GM04504 (cell line): ENCODE measurements around the gene ETNK2.

ENCODE experiments used
- DNase-seq: peaks from one replicate; pipeline ENCODE4 v3.0.0-alpha.2; 2012; ENCODE audit warnings: low read depth

ETNK2 gene

DNA sequence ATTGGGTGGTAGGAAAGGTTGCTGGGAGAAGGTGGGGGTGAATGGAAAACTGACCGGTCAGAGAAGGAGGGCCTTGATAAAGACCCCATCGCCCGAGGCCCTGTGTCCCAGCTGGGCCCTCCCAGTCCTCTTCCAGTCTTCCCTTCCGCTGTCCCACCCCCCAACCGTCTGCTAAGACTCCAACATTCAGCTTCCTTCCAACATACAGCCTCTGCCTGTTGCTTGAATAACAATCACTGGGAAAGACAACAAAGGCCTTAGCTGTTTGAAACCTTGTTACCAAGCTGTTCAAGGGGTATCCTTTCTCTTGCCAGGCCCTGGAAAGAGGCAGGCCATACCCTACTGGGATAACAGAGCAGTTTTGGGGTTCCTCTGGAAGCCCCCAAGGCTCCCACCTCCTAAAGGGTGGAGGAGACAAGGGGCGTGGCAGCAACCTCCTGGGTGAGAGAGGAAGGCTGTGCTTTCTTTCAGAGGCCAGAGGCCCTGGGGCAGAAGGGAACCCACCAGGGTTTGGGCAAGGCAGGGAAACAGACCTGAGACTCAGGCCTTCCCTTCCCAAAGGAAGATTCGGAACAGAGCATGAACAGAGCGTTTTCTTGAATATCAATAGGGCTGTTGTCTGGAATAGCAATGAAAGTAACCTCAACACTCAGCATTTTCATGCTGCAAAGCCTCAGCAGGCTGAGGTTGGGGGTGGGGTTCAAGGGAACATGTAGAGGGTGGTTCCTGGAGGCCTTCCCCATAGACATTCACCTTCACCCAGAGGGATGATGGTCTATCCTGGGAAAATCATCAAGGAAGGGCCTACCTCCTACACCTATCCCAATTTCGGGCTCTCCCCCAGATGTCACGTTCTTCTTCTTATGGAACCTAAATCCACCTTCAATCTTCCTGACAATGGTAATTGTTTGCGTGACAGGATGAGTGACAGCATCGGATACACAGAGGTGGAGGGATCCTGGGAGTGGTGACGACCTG is 4.1 kb downstream of the ETNK2 start:
- no peak for DNase-seq

DNA sequence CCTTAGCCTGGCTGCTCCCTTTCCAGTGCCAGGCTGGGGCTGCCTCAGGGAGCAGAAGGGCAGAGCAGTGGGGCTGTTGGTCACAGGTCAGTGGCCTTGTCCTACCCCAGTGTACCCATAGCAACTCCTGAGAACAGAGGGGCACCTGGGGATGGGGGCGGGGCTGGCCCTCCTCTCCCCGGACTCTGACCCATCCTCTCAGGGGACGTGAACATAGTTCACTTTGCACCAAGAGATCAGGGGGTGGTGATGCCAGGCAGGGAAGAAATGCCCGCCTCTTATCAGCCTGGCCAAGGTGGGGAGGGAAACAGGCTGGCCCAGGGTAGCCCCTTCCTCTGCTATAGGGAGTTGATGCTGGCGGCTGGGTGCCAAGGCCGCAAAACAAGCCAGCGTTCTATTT is 4.9 kb downstream of the ETNK2 start:
- DNase-seq = no peak

DNA sequence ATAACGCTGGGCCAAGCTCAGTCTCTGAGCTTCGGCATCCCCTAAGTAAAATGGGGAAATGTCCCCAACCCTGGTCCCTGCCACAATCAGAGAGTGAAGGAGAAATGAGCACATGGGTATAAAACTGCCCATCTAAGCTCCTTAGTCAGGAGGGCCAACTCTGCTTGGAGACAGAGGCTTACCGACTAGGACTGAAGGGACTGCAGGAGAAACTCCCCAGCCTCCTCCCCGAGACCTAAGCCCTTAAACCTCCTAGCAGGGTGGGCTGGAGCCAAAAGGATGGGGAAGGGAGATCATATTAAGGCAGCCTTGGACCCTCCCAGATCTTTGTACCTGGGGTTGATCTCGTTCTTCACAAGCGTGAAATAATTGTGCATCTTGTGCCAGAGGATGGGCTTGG is 5.5 kb downstream of the ETNK2 start:
- no peak for DNase-seq

DNA sequence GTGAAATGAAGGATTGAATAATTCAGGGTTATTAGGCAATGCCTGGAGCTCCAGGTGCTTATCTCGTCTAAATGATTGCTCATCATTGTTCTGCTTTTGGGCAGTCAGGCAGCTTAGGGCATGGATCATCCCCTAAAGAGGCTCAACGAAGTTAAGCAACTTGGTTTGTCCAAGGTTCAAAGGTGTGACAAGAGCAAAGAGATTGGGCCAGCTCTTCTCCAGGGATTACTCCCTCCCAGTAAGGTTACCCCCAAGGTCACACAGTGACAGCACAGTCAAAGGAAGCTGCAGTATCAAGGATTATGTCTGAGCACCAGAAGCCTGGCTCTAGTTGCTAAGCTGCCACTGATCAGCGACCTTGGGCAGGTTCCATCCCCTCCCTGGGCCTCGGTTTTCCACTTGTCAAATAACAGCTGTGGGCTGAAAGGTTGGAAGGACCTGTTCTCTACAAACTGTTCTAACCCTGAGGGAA is 6.8 kb downstream of the ETNK2 start:
- DNase-seq = no peak

DNA sequence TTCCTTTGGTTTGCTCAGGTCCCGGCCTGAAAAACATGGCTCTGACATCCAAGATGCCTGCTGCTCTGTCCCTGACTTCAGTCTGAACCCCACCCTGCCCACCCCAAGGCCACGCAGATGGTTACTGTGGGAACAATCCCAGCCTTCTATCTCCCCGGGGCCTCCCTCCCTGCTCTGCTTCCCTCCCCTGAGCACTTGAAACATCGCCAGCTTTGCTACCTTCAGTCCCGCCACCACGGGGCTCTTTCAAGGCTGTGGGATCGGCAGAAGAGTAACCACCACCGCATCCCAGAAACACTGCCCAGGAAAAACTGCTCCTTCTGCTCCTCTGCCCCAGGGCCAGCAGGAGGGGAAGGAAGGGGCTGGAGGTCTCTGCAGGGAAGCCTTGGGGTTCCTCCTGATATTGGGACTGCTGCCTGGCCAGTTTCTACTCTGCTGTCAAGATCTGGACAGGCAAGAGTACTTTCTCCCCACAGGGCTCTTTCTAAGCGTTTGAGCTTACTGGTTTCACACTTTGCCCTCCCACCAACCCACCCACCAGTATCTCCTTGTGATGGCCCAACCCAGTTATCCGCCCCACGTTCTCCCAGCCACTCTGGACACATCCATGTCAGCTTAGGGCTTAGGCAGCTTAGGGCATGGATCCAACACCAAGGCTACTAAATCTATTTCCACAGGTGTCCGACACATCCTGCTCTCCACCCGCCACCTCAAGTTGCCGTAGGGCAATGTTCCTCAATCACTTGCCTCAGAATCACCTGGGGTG is 8.4 kb downstream of the ETNK2 start:
- no peak for DNase-seq

DNA sequence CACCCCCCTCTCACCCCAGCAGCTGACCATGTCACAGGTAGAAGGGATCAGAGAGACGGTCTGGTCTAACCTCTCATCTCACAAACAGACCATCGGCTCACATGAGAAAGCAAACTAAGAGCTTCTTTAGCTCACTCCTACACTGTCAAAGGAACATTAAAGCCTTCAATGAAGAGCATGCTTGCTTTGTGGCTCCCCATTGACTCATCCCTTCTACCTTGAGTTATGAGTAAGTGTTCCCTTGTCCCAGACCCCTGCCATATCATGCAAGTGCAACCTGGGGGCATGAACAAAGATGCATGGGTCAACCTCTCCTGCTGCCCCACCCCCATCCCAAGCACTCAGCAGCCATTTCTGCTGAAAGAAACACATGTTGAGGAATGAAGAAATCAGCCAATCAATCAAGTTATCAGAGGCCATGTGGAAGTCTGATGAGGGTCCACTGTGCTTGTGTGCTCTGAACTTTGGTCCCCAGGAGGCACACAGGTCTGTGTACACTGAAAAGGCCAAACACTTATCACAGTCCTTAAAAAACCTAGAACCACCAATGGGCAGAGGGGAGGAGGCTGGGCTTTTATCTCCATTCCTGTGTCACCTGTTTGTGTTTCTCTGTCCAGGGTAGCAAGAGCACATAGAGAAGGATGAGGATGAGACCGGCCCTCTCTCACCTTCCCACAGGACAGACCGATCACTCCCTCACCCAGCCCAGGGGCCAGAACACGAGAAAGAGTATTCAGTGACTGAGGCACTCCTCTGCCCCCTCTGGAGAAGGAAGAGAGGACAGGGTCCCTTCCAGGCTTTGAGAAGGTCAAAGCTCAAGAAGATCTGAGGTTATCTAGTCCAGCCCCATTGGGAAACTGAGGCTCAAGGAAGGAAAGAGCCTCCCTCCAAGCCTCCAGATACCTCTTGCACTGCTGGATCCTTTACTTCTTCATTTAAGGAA is 9.5 kb downstream of the ETNK2 start:
- no peak for DNase-seq

DNA sequence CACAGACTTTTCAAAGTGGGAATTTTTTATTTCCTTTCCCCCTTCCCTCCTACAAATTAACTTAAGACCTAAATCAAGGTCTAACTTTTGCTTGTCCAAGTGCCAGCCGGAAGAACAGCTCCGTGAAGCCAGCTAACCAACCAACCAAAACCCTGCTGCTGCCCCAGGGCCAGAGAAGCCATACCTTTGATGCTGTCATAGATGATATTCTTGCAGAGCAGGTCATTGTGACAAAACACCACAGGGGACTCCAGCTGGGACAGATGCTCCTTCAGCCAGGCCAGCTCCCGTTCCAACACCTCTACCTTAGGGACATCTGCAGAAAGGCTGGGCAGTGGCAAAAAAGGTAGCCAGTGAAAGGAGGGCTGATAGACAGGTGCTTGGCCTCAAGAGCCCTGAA is 10.7 kb downstream of the ETNK2 start:
- DNase-seq = no peak

DNA sequence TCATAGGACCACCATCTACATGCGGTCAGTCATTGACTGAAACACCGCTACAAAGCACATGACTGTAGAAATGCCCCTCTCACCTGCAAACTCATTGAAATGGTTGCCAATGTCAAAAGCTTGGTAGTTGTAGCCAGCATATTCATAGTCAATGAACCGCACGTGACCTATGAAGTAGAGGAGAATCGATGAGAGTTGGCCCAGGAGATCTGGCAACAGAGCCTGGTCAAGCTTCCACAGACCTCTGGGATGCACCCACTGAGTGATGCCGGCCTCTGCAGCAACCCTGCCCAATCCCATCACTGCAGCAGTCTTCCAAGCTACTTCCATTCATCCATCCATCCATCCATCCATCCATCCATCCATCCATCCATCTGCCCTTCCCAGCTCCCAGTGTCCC is 11.9 kb downstream of the ETNK2 start:
- DNase-seq = no peak

DNA sequence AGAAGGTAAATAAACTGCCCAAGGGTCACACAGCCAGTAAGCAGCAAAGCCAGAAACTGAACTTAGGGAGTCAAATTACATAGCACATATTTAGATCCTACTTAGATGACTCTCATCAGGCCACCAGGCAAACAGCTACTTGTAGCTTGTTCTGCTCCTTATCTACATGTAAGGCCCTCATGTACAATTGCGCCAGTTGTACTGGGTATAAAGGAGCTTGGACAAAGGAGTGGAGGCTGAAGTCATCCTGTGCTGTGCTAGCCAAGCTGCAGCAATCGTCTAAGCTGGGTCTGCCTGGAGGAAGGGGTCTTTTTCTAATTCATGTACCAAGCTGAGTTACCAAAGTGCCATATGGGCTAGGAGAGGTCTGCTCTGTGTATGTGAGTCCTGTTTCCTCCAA is 12.8 kb downstream of the ETNK2 start:
- DNase-seq = no peak

DNA sequence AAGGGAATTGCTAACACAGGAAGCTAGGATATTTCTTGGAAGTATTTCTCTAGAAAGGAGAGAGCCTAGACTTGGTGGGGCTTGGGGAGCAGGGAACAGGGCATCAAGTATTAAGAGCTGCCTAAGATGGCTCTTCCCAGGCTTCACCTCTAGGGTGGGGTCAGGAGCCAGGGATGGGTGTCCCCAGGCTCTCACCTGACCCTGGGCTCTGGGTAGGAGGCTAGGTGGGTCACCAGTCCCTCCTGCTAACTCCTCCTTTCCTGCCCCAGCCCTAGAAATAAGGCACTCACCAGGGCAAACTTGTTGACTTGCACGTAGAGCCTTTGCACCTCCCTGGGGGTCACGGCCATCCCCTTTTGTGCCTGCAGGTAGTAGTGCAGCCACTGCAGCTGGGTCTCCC is 15.0 kb downstream of the ETNK2 start:
- no peak for DNase-seq

DNA sequence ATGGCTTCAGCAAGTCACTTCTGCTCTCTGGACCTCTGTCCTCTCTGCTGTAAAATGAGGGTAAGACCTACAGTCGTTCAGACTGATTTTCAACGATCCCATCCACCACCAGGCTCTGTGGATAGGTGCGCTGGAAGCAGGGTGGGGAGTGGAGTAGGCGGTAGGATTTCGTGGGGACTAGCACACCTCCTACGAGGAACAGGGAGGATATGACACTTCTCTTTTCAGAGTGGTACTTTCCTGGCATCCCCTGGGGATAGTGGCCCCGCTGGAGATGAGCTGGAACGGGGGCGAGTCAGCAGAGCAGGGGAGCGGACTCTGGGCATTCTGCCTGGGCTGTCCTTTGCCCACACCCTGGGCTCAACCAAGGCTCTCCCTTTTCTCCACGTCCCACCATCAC is 17.7 kb downstream of the ETNK2 start:
- no peak for DNase-seq

DNA sequence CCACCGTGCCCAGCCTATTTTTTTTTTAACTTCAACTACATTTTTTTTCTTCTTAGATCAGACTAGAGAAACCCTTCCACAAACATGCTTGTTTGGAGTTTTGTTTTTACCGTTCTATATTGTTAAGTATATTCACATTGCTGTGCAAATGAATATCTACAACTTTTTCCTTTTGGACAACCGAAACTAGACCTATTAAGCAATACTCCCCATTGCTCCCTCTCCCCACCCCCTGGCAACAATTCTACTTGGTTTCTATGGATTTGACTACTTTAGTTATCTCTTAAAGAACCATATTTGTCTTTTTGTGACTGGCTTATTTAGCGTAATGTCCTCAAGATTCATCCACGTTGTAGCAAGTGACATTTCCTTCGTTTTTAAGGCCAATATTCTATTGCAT is 19.1 kb downstream of the ETNK2 start:
- no peak for DNase-seq

DNA sequence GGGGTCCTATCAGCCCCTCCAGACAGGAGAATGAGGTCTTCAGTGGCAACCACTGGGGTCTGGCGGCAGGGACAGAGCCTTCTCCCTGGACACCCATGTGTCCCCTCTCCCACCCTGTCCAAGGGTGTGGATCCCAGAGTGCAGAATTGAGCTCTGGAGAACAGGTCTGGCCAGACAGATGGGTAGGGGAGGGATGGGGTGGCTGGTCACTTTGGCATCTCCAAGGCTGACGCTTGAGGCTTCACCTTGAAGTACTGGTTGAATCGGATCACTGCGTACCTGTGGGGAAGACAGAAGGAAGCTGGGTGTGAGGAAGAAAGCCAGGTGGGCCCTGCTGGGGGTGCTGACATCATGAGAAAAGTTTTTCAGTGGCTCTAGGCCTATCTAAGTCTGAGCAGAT is 19.9 kb downstream of the ETNK2 start:
- no peak for DNase-seq

DNA sequence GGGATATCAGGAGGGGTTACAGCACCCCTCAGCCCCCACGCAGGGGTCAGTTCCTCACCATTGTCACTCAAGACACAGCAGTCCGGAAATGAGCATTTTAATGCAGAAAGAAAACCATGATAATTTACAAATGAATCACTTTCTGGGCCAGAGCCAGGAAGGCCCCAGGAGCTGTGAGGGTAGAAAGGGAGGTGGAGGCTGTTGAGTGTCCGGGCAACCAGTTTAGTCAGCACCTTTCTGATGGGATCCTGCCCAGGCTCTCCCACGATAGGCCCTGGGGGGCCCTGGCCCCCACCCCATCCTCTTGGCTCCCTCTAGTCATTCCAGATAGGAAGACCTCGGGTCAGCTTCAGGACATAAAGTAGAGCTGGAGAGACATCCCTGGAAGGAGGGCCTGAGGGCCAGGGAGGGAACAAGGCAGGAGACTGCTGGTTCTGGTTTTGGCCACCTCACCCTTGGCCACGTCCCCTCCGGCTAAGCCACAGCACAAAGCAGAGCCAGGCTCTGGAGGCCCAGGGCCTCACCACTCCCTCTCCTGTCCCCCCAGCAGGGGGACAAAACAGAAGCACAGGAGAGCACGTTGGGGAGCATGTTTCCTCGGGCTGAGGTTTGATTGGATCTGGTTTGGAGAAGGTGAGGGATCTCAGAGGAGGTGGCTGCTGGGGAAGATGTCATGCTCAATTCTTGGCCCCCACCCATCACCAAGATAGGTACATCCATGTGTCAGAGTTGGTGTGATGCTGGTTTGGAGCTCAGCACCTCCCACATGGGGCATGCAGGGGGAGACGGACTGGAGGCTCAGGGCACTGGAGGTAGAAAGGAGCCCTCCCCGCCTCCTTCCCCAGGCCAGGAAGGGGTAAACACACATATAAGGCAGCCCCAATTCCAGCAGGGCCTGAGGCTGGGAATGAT is 20.6 kb downstream of the ETNK2 start:
- peak; percentile 90 for DNase-seq

DNA sequence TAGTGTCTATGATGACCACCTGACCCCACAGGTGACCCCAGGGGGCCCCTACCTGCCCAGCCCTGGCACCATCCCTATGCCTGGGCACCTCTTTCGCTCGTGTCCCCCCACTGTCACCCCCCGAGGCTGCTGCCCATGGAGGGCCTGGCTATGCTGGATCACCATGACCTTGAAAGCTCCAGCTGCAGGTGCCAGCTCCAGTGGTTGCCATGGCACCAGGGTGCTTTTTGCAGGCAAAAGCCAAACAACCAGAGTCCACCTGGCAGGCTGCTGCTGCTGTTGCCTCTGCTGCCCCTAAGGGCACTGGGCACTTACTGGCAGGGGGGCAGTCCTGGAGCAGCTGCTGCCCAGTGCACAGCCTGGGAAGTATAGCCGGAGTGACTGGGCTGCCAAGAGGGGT is 21.7 kb downstream of the ETNK2 start:
- no peak for DNase-seq

DNA sequence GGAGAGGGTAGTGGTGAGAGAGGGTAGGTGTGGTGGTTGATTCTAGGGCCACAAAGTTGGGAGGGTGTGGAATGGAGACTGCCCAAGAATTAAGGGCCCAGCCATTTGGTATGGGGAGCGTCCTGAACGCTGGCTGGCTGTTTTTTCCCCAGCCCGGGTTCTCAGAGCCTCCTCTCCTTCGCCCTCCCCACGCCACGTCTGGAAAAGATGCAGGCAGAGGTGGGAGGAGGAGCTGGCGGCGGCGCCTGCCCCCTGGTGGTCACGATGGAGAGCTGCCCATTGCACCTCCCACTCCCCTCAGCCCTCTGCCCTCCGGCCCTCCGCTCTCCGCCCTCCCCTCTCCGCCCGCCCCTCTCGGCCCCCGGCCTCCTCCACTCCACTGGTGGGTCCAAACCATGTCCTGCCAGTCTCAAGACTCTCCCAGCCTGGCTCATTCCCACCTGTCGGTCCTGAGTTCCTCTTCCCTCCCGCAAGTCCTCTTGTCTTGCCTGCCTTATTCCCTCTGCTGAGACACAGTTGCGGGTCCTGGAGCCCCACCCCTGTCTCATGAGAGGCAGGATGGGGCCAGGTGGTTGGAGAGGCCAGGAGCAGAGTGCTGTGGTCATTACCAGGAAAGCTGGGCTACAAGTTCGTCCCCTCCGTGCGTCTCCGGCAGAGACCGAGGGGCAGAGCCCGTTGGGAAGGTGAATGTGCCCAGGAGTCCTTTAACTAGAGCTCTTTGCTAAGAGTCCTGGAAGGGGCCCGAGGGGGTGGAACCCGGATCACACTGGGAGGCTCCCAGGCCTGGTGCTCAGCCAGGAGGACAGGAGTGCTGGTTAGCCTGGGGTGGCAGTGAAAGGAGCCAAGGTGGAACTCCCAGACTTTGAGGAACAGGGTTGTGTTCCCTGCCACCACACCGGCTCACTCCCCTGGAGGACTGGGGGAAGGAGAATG is 22.6 kb downstream of the ETNK2 start:
- no peak for DNase-seq

DNA sequence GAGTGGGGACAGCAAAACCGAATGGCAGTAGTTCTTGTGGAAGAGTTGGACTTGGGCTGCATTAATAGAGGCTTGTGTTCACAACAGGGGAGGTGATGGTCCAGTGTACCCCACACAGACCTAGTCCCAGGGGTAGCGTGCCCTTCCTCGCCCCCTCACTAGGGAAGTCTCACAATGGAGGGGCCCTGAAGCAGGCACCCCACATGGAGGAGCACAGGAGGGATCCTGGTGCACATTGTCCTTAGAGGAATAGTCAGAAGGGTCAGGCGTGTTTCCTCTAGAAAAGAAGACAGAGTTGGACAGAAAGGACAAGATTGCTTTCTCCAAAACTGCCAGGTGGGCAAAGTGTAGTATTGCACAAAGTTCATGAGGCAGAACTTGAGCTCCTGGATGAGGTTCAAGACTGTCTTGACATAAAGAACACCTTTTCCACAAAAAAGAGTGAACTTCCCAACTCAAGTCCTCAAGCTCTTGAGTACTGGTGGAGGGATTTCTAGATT is 23.3 kb downstream of the ETNK2 start:
- no peak for DNase-seq

DNA sequence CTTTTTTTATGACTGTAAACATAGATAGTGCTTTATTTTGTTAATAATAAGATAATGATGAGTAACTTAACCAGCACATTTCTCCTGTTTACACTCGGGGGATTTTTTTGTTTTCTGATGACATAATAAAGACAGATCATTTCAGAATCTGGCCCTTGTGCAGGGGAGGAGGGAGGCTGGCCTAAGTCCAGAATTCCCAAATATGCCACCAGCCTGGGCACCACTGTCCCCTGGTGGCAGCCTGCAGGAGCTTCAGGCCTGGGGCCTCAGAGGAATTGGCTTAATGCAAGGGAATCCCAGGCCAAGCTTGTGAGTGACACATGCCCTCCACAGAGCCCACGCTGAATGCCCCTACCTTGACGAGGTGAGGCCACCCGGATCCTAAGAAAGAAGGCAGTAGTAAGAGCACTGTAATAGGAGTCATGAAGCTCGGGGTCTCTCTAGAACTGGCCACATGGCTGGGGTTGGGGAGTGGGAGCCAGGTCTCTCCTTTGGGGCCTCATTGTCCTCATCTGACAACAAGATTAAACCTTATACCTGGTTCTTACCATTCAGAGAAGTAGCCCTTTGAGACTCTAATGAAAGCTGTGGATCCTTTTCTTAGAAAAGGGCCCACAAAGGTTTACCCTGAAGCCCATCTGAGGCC is 24.1 kb downstream of the ETNK2 start:
- peak; percentile 75 for DNase-seq

DNA sequence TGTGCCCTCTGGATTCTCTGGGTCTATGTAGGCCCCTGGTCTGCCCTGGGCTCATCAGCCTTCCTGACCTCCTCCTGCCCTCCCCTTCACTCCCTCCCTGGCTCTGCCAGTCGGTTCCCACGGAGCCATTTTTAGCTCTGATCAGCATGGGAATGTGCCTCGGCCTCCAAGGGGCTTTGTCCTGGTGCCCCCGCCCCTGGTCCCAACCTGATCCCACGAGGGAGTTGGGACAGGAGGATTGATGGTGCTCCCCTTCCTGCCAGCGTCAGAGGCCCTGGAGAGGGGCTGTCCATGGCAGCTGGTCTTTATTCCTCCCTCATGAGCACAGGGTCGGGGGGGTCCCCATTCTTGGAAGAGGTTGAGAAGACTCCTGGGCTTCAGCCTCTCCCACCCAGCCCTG is 24.9 kb downstream of the ETNK2 start:
- DNase-seq = no peak
